Left lung (tissue), 10 donors: Measurements from ENCODE around the gene RIT2. TPM values are rescaled to one million over a fixed set of nuclear protein-coding genes. Genes with fewer than 3 reads are reported as not detected.

ENCODE experiments used
- ATAC-seq: fragments of 200-7000 bp; cut with Tn5 transposase; one replicate; pipeline ENCODE4 v1.9.1; 2020; ENCODE audit warnings: moderate library complexity
- DNase-seq, 4 donors: peaks; one replicate each; pipeline ENCODE4 v3.0.0-alpha.2; 2013 to 2020
- H3K27ac ChIP-seq, 2 donors: fragments of 200-600 bp; sonication (generic) in 1 of 2; one replicate each; pipeline versions ENCODE4 v1.5.0 to v1.8.0; 2020 to 2021
- H3K27me3 ChIP-seq, 2 donors: fragments of 200-600 bp; sonication (generic) in 1 of 2; one replicate each; pipeline versions ENCODE4 v1.5.0 to v1.8.0; 2020 to 2021
- H3K36me3 ChIP-seq, 2 donors: fragments of 200-600 bp; sonication (generic) in 1 of 2; one replicate each; pipeline versions ENCODE4 v1.5.0 to v1.8.0; 2020 to 2021
- H3K4me1 ChIP-seq, 2 donors: fragments of 200-600 bp; one replicate each; pipeline ENCODE4 v1.8.0; 2021
- H3K4me3 ChIP-seq, 2 donors: fragments of 200-600 bp; sonication (generic) in 1 of 2; one replicate each; pipeline versions ENCODE4 v1.5.0 to v1.8.0; 2020 to 2021; ENCODE audit warnings: mild to moderate bottlenecking in 1 of 2
- H3K9me3 ChIP-seq, 2 donors: fragments of 200-600 bp; sonication (generic) in 1 of 2; one replicate each; pipeline versions ENCODE4 v1.5.0 to v1.8.0; 2020 to 2021
- intact Hi-C, 2 donors: fragments of 100-400 bp; cut with DNase I; formaldehyde crosslinking; loops; one replicate each; pipeline versions ENCODE4 v1.11.2 to v1.14.2; 2022
- polyA plus RNA-seq, 6 donors: library from polyadenylated mRNA; unstranded; fragments of 120-200 nt; gene quantifications; one replicate each; pipeline ENCODE4 v1.2.1, GENCODE V29; 2013; ENCODE audit not compliant: insufficient read length in 6 of 6
- total RNA-seq, 2 donors: library from RNA; stranded (reverse); fragmentation: NEBNext Ultra II Directional; extraction: Animal tissue kit (Norgen Biotek cat#: 25700); gene quantifications; one replicate each; pipeline ENCODE4 v1.2.1, GENCODE V29; 2021
- TF ChIP-seq, protein P1 (sequence below), 2 donors: fragments of 200-600 bp; sonication (generic) in 1 of 2; IDR thresholded peaks; one replicate each; pipeline versions ENCODE4 v1.5.0 to v1.8.0; 2021; ENCODE audit warnings: antibody characterized with exemption in 2 of 2
- donor health status: DM: no; HTN: yes; CAD: no.
- donor health status: DM: no; HTN: no; CAD: no.

The RIT2 gene
- total and polyA plus RNA-seq, 8 donors = not detected

DNA sequence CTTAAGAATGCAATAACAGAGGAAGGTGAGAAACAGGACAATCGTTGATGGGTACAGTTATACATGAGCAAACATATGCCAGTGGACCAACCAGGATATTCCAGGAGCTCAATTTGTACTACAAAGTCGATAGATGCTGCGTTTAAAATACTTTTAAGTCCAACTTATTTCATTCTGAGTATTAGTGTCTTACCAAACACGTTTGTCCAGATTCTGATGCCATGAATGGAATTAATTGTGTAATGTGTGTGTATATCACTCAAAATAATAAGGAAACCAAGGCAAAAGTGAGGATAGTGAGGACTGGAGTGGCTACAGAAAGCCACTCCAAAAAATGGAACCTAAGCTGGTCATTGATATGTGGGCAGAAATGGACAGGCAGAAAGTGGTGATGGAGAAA is 332.6 kb downstream of the RIT2 start:
- ATAC-seq = no peak
- Histone ChIP-seq H3K4me1 (no peaks in the 10 kb centered on the region), H3K27ac (no peak overlapping the region), H3K4me3 (no peak overlapping the region), H3K9me3 (no peaks in the 10 kb centered on the region), H3K36me3 (no peaks in the 10 kb centered on the region), H3K27me3 (no peaks in the 10 kb centered on the region)
- intact Hi-C loops = no loop called here
- DNase-seq = no peak
- TF ChIP-seq, protein P1, sequence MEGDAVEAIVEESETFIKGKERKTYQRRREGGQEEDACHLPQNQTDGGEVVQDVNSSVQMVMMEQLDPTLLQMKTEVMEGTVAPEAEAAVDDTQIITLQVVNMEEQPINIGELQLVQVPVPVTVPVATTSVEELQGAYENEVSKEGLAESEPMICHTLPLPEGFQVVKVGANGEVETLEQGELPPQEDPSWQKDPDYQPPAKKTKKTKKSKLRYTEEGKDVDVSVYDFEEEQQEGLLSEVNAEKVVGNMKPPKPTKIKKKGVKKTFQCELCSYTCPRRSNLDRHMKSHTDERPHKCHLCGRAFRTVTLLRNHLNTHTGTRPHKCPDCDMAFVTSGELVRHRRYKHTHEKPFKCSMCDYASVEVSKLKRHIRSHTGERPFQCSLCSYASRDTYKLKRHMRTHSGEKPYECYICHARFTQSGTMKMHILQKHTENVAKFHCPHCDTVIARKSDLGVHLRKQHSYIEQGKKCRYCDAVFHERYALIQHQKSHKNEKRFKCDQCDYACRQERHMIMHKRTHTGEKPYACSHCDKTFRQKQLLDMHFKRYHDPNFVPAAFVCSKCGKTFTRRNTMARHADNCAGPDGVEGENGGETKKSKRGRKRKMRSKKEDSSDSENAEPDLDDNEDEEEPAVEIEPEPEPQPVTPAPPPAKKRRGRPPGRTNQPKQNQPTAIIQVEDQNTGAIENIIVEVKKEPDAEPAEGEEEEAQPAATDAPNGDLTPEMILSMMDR (IDR thresholded peaks at IDR 0.05) = no peak

DNA sequence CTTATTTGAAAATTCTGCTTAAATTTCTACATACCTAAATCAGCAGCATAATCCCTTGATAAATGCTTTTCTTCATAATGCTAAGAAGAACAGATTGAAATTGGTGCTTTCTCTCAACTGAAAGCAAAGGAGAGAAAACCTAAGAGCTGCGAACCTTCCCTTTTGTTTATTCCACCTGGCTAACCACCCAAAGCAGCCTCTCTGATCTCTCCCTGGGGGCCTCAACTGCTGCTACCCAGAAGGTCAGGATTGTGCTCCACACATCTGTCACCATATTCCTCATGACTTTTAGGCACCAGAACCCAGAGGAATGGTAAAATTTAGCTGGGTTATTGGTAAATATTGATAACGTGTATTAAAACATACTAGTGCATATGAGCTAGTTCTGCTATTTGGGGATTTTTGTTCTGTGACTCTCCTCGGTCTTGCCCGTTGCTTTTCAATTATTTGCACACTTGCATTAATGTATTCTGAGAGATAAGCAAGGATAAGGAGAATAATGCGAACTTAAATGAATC is 334.1 kb downstream of the RIT2 start:
- intact Hi-C loops = no loop called here
- H3K27me3 ChIP-seq = no peaks in the 10 kb centered on the region
- no peak overlapping the region for H3K27ac ChIP-seq
- H3K4me1 ChIP-seq = no peaks in the 10 kb centered on the region
- no peaks in the 10 kb centered on the region for H3K9me3 ChIP-seq
- no peak overlapping the region for H3K4me3 ChIP-seq
- DNase-seq = no peak
- no peak for ATAC-seq
- H3K36me3 ChIP-seq = no peaks in the 10 kb centered on the region
- TF ChIP-seq, protein P1 (IDR thresholded peaks at IDR 0.05) = no peak

DNA sequence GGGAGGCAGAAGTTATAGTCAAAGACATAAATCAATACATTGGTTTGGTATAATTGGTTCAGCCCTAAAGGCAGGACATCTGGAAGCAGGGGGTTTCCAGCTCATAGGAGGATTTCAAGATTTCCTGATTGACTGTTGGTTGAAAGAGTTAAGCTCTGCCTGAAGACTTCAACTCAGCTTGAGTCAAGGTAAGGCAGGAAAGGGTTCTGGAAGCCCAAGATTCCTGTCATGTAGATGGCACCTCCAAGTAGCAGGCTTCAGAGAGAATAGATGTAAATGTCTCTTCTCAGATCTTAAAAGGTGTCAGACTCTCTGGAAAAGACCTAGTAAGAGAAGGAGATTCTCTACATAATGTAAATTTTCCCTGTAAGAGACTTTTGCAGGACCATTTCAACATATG is 335.3 kb downstream of the RIT2 start:
- Histone ChIP-seq H3K27ac (no peak overlapping the region), H3K27me3 (no peaks in the 10 kb centered on the region), H3K4me3 (no peak overlapping the region), H3K4me1 (no peaks in the 10 kb centered on the region), H3K36me3 (no peaks in the 10 kb centered on the region), H3K9me3 (no peaks in the 10 kb centered on the region)
- intact Hi-C loops = no loop called here
- TF ChIP-seq, protein P1 (IDR thresholded peaks at IDR 0.05) = no peak
- DNase-seq (no peak), ATAC-seq (no peak)

DNA sequence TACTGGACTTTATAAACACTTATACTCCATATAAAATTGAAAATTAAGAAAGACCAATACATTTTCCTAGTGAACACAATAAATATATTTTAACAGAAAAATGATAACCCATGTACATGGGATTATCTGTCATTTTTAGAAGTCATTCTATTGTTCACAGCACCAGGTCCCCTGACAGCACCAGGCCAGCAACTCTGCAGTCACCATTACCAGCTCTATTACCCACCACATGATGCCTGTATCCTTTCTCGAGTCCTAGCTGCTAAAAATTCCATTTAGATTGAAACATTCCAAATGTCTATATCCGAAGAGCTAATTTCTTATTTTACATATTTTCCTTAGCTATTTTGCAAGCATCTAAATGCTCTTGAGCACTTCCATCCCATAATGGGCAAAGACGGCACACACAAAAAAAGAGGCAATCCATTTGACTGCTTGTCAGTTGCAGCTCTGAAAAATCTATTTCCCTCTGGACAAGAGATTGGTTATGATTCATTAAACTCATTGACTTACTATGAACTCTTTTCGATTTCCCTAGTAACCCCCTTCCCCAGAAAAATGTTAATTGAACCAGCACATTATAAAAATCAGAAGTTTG is 336.9 kb downstream of the RIT2 start:
- ATAC-seq (no peak), DNase-seq (no peak)
- Histone ChIP-seq H3K9me3 (no peaks in the 10 kb centered on the region), H3K4me3 (no peak overlapping the region), H3K4me1 (no peaks in the 10 kb centered on the region), H3K27me3 (no peaks in the 10 kb centered on the region), H3K36me3 (no peaks in the 10 kb centered on the region), H3K27ac (no peak overlapping the region)
- intact Hi-C loops = no loop called here
- TF ChIP-seq, protein P1 (IDR thresholded peaks at IDR 0.05) = no peak

DNA sequence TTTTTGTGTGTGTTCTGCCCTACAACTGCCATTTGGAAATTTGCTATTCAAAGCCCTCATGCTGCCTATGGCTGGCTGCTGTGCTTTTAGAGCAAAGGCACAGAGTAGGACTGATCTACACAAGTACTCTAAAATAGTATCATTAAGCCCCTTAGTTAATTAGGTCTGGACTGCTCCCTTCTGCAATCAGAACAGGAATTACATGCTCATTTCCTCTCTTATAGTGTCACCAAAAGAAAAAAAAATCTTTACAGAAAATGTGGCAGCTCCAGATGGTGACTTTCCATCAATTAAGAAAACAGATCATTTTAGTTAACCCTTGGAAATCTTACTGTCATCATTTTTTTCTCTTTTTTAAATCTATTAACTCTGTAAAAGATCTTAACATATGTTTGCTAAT is 337.5 kb downstream of the RIT2 start:
- no peak overlapping the region for H3K4me3 ChIP-seq
- ATAC-seq (no peak), DNase-seq (no peak)
- no peak overlapping the region for H3K27ac ChIP-seq
- H3K9me3 ChIP-seq = no peaks in the 10 kb centered on the region
- TF ChIP-seq, protein P1 (IDR thresholded peaks at IDR 0.05) = no peak
- no peaks in the 10 kb centered on the region for H3K36me3 ChIP-seq
- intact Hi-C loops = no loop called here
- no peaks in the 10 kb centered on the region for H3K4me1 ChIP-seq
- no peaks in the 10 kb centered on the region for H3K27me3 ChIP-seq
